HG03571 (cell line): ENCODE measurements around the gene PSMF1.

ENCODE experiments used
- ATAC-seq: cut with Tn5 transposase; IDR thresholded peaks from one replicate; pipeline ENCODE4 v1.9.1; 2021; ENCODE audit not compliant: unreplicated experiment

The PSMF1 gene

DNA sequence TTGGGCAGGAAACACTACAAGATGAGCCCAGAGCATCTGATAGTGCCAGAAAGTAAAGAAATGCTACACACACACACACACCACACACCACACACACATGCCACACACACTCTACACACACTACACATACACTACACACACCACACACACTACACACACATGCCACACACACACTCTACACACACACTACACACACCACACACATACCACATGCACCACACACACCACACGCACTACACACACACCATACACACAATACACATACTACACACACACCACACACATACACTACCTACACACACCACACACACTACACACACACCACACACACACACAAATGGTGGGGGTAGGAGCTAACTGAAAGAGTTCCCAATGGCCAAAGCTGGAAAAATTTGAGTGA, 69.9 kb downstream of the PSMF1 start:
- ATAC-seq: no peak

GRCh38 chr20:1189827-1190226, 71.4 kb downstream of the PSMF1 start:
- no peak for ATAC-seq

- no peak for ATAC-seq
These were observed 72.4 kb downstream of the PSMF1 start for GRCh38 chr20:1190847-1191246.

- no peak for ATAC-seq
These were observed 72.9 kb downstream of the PSMF1 start for GRCh38 chr20:1191299-1191698.

- ATAC-seq: no peak
These were observed 76.8 kb downstream of the PSMF1 start for GRCh38 chr20:1195226-1195625.

DNA sequence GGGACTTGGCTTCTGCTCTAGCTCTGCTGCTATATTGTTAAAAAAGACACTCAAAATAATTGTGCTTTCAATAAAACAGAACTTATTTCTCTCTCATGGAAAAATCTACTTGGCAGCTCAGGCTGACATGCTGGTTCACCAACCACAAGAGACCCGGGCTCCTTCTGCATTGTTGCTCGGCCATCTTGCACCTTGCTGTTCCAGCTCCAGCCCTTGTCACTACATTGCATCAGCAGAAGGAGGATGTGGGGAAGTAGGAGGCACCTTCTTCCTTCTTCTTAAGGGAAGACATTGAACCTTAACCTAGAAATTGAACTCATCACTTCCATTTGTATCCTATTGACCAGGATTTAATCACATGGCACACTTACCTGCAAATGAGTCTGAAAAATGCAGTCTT, 78.2 kb downstream of the PSMF1 start:
- ATAC-seq: no peak

DNA sequence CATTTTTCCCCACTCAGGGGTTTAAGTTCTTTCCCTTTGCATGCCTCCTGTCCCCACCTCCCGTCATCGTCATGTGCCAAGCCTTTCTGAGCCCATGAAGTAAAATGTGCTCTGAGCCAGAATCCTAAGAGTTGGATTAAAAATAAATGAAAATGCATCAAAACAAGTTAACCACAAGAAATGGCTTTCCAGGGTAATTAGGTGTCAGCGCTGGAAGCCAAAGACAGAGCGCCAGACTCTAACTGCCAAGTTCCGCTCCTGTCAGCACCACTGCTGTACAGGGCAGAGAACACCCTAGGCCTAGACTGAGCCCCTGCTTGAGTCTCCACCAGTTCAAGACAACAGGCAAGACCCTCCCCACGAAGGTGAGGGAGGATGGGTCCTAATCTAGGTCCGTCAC, 79.4 kb downstream of the PSMF1 start:
- no peak for ATAC-seq

DNA sequence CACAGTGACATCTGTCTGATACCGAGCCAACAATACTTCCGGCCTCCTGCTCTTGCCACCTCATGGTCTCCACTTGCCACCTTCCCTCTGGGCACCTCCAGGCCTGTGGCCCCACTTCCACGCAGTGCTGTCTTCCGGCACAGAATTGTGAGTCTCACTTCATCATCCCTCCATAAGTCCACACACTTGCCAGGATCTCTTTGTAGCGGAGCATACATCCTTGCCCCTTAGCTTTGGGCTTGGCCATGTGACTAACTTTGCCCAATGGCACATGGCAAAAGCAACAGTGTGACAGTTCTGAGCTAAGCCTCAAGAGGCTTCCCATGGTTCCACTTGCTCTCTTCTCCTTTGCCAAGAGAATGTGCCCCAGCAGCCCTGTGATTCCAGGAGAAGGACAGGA, 80.3 kb downstream of the PSMF1 start:
- no peak for ATAC-seq

DNA sequence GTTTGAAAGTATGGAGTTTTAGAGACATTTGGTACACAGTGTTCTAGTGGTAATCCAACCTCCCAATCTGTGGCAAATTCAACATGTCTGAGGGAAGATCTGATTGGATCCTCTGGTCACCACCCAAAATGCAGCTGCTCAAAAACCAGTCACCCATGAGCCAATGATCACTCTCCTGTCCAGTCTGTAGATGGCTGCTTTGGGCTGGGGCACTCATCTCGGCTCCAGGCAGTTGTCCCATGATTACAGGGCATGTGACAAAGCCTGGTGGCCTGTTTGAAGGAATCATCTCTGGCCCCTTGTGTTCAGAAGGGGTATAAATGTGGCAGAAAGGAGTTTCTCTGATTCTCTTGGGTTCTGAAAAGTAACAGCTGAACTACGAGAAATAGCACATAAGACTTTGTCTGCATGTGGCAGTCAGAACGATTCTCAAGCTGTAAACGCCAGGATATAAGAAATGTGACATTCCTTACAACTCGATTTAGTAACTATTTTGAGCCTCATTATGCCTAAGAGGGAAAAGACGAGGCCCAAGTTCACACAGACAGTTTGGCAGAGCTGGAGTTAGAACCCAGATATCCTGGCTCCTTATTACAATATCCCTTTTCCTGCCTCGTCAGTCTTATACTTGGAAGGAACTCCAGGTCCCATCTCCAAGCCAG, 80.9 kb downstream of the PSMF1 start:
- ATAC-seq: no peak

DNA sequence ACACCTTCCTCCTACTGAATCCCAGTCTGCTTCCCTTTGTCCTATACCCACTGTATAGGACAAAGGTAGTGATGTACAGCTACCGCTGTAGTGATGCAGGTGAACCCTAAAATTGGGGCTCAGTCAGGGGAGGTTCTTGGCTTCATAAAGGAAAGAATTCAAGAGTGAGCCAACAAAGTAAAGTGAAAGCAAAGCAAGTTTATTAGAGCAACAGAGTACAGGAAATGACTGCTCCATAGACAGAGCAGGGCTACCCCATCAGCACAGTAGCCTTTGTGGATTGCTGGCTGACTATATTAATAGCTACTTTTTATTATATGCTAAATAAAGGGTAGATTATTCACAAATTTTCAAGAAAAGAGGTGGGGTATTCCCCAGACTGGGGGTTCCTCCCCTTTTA, 81.6 kb downstream of the PSMF1 start:
- no peak for ATAC-seq

GRCh38 chr20:1202762-1203504, 84.5 kb downstream of the PSMF1 start, which contains the start of gene C20orf202:
TSS of gene C20orf202 (plus strand) at chr20:1203454. CDS start at chr20:1203586, 132 bp downstream.
- no peak for ATAC-seq

DNA sequence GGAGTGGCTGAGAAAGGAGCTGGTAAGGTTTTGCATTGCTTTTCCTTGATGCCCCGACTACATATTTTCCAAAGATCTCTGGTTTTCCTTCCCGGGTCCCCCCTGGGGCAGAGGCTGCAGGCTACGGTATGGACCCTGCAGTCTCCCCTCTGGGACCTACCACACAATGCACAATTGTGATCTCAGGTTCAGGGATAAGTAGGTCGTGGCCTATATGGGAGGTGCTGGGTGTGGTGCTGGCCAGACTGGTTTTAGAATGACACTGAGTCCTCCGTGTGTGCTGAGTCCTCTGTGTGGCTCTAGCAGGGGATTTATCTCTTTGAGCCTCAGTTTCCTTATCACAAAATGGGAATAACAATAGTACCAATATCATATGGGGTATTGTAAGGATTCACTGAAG, 85.2 kb downstream of the PSMF1 start:
- no peak for ATAC-seq

DNA sequence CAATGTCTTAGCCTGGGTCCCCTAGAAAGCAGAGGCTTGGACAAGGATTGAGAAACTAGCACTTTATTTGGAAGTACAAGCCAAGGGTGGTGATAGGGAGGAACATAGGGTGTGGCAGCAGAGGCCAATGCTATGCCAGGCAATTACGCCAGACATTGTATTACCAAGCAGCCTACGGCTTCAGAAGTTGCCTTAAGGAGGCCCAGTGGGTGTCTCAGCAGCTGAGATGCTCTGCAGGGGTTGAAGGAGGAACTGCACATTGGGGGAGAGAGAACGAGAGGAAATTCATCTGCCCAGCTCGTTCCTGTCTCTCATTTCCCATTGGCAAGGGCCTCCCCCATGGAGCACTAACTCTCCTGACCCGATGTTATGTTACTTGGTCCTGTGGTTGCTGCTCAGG, 85.7 kb downstream of the PSMF1 start:
- no peak for ATAC-seq

GRCh38 chr20:1204576-1204975, 86.2 kb downstream of the PSMF1 start:
- ATAC-seq: no peak

- no peak for ATAC-seq
These were observed 87.4 kb downstream of the PSMF1 start for GRCh38 chr20:1205802-1206201.

- ATAC-seq: no peak
These were observed 88.2 kb downstream of the PSMF1 start for GRCh38 chr20:1206366-1207148.

GRCh38 chr20:1207293-1207878, 89.0 kb downstream of the PSMF1 start:
- no peak for ATAC-seq

- ATAC-seq: no peak
These were observed 91.3 kb downstream of the PSMF1 start for GRCh38 chr20:1209447-1210387.

- no peak for ATAC-seq
These were observed 92.1 kb downstream of the PSMF1 start for GRCh38 chr20:1210501-1210900.

DNA sequence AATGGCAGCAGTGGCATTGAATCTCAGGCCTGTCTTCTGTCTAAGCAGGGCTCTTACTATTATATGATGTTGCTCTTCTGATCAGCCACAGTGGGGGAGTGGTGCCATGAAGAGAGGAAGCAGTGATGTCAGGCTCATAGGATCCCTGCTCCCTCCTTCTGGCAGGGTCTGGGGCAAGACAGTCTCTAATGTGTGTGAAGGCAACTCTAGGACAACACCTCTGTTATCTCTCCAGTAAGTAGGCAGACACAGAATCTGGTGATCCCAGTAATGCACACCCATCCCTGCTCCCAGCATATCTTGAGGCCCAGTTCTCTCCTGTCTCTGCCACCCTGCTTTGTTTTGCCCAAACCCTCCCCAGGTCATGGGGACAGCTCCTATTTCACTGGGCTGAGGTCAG, 93.6 kb downstream of the PSMF1 start:
- no peak for ATAC-seq
